K562 (cell line): ENCODE data around the gene IFNGR1. TPM values are rescaled to one million over a fixed set of nuclear protein-coding genes. Genes with fewer than 3 reads are reported as not detected.

ENCODE experiments used
- ATAC-seq: fragments of 200-7000 bp; cut with Tn5 transposase; 3 replicates; pipeline ENCODE4 v1.9.1; 2020; ENCODE audit warnings: moderate library complexity
- BruUV-seq: library from RNA; stranded (reverse); fragments of 400-500 nt; replicated peaks from 2 replicates; lab custom pipeline; 2021; lab: Mats Ljungman, UMichigan
- CTCF ChIA-PET: fragments of 300-600 bp; formaldehyde crosslinking; extraction: SDS; loops from one replicate; lab custom pipeline; 2021; ENCODE audit warnings: low intra/inter-chr PET ratio; lab: Yijun Ruan, JAX
- POLR2A ChIA-PET: fragments of 300-600, 350-650 bp; sonication (Branson Sonifier 250); formaldehyde crosslinking; extraction: SDS; loops from one replicate; lab custom pipeline; 2021; ENCODE audit warnings: antibody characterized with exemption, inconsistent platforms; lab: Yijun Ruan, JAX
- DNase-seq, 4 experiments: peaks; one replicate each; pipeline versions ENCODE4 v3.0.0 to v3.0.0-alpha.2; 2011 to 2018; ENCODE audit warnings: low spot score in 3 of 4, mixed read lengths in 3 of 4; ENCODE audit errors: extremely low read depth in 1 of 4
- FAIRE-seq: peaks from 2 replicates; lab custom pipeline; 2011; peaks lifted over from hg19 to GRCh38; lab: Jason Lieb, UNC
- H2AFZ ChIP-seq: 2 replicates; pipeline ENCODE4 v1.6.0; 2011; ENCODE audit warnings: low read depth, low read length, control low read depth, inconsistent platforms
- H3K27ac ChIP-seq: fragments of 200-600 bp; 3 replicates; pipeline ENCODE4 v1.8.0; 2011; ENCODE audit warnings: low read depth, mild to moderate bottlenecking, control low read depth, inconsistent platforms, low read length, moderate library complexity, mixed read lengths; ENCODE audit errors: extremely low read depth
- H3K27me3 ChIP-seq, 2 experiments: fragments of 300-600 bp in 1 of 2; 2 replicates in 1 of 2; 3 replicates in 1 of 2; pipeline versions ENCODE4 v1.6.0 to v1.8.0; 2011; ENCODE audit warnings: inconsistent platforms in 2 of 2, low read length in 2 of 2, mild to moderate bottlenecking in 1 of 2, mixed read lengths in 1 of 2, moderate library complexity in 1 of 2; ENCODE audit not compliant: control insufficient read depth in 2 of 2, insufficient read depth in 2 of 2
- H3K36me3 ChIP-seq: fragments of 300-600 bp; 3 replicates; pipeline ENCODE4 v1.8.0; 2011; ENCODE audit warnings: mild to moderate bottlenecking, low read length, inconsistent platforms; ENCODE audit not compliant: control insufficient read depth, insufficient read depth
- H3K4me1 ChIP-seq, 2 experiments: fragments of 200-600 bp in 1 of 2; replicated peaks in 1 of 2; 2 replicates in 1 of 2; 3 replicates in 1 of 2; pipeline versions ENCODE4 v1.5.1 to v1.8.0; 2011; ENCODE audit warnings: inconsistent platforms in 2 of 2, low read length in 2 of 2, mild to moderate bottlenecking in 1 of 2, mixed read lengths in 1 of 2, moderate library complexity in 1 of 2; ENCODE audit not compliant: control insufficient read depth in 2 of 2, insufficient read depth in 2 of 2
- H3K4me2 ChIP-seq: 2 replicates; pipeline ENCODE4 v1.6.1; 2011; ENCODE audit warnings: low read length, control low read depth, inconsistent platforms, mixed read lengths; ENCODE audit not compliant: insufficient read depth
- H3K4me3 ChIP-seq: fragments of 200-600 bp; sonication (generic), shearing (Covaris generic); 2 replicates; pipeline ENCODE4 v1.5.1; 2016; ENCODE audit warnings: control low read depth, inconsistent platforms
- H3K79me2 ChIP-seq: fragments of 200-600 bp; 3 replicates; pipeline ENCODE4 v1.8.0; 2011; ENCODE audit warnings: low read length, inconsistent platforms; ENCODE audit not compliant: control insufficient read depth, insufficient read depth
- H3K9ac ChIP-seq, 2 experiments: 2 replicates each; pipeline versions ENCODE4 v1.6.0 to v1.6.1; 2011; ENCODE audit warnings: low read depth in 2 of 2, low read length in 2 of 2, control low read depth in 1 of 2, inconsistent platforms in 1 of 2, mild to moderate bottlenecking in 1 of 2, mixed read lengths in 1 of 2; ENCODE audit not compliant: insufficient read depth in 1 of 2
- H3K9me1 ChIP-seq: one replicate; pipeline ENCODE4 v1.6.0; 2011; ENCODE audit warnings: inconsistent platforms, mild to moderate bottlenecking, low read length, moderate library complexity; ENCODE audit not compliant: control insufficient read depth, insufficient read depth
- H3K9me3 ChIP-seq: replicated peaks from 2 replicates; pipeline ENCODE4 v1.5.1; 2011; ENCODE audit warnings: low read depth, low read length, inconsistent platforms; ENCODE audit not compliant: control insufficient read depth, insufficient read depth
- H4K20me1 ChIP-seq: replicated peaks from 2 replicates; pipeline ENCODE4 v1.6.1; 2011; ENCODE audit warnings: low read length, inconsistent platforms, mixed read lengths; ENCODE audit not compliant: control insufficient read depth, insufficient read depth
- ATF4 ChIP-seq: fragments of 450-650 bp; formaldehyde crosslinking; IDR thresholded peaks from 2 replicates; pipeline ENCODE4 v1.4.0; 2022; ENCODE audit warnings: mild to moderate bottlenecking, moderate library complexity
- BDP1 ChIP-seq: IDR thresholded peaks from 3 replicates; pipeline ENCODE4 v1.6.1; 2011; ENCODE audit not compliant: insufficient read length, insufficient read depth
- CEBPB ChIP-seq: fragments of 450-650 bp; IDR thresholded peaks from 2 replicates; pipeline ENCODE4 v1.6.1; 2016; ENCODE audit warnings: missing genetic modification characterization, missing compliant biosample characterization
- CLOCK ChIP-seq: fragments of 250-450 bp; sonication (Bioruptor Pico); IDR thresholded peaks from 2 replicates; pipeline ENCODE4 v1.4.0; 2020; ENCODE audit warnings: mild to moderate bottlenecking, moderate library complexity, borderline replicate concordance
- MIER1 ChIP-seq: fragments of 450-650 bp; IDR thresholded peaks from 2 replicates; pipeline ENCODE4 v1.6.1; 2016; ENCODE audit warnings: antibody characterized with exemption, mild to moderate bottlenecking, low read depth
- PRPF4 ChIP-seq: fragments of 200-400 bp; formaldehyde crosslinking; IDR thresholded peaks from one replicate; pipeline ENCODE4 v1.6.1; 2017; ENCODE audit warnings: low read length, low read depth, mild to moderate bottlenecking; ENCODE audit not compliant: insufficient read depth, poor library complexity, severe bottlenecking
- RBM34 ChIP-seq: fragments of 200-400 bp; formaldehyde crosslinking; IDR thresholded peaks from 2 replicates; pipeline ENCODE4 v1.6.1; 2018; ENCODE audit warnings: low read length, borderline replicate concordance; ENCODE audit not compliant: insufficient read depth
- RFX7 ChIP-seq: fragments of 250-450 bp; sonication (Bioruptor Pico); IDR thresholded peaks from 2 replicates; pipeline ENCODE4 v1.5.1; 2021; ENCODE audit warnings: mild to moderate bottlenecking
- SIX5 ChIP-seq, 2 experiments: IDR thresholded peaks; 2 replicates each; pipeline ENCODE4 v1.6.1; 2011; ENCODE audit warnings: low read length in 2 of 2, borderline replicate concordance in 1 of 2, low read depth in 1 of 2, mild to moderate bottlenecking in 1 of 2, moderate library complexity in 1 of 2; ENCODE audit not compliant: insufficient read depth in 1 of 2
- SMC3 ChIP-seq: conservative IDR thresholded peaks from 2 replicates; pipeline ENCODE4 v1.6.1; 2011; ENCODE audit warnings: low read depth, low read length, improper control_type of control experiment; ENCODE audit not compliant: insufficient read depth
- SPI1 ChIP-seq: IDR thresholded peaks from 2 replicates; pipeline ENCODE4 v1.6.1; 2011; ENCODE audit warnings: low read depth, low read length, control low read depth, borderline replicate concordance
- ZBTB34 ChIP-seq: fragments of 250-450 bp; sonication (Bioruptor Pico); IDR thresholded peaks from 2 replicates; pipeline ENCODE4 v1.8.0; 2021; ENCODE audit warnings: mild to moderate bottlenecking, moderate library complexity
- ZNF436 ChIP-seq: fragments of 250-450, 450-650 bp; sonication (Bioruptor Pico); formaldehyde crosslinking; IDR thresholded peaks from 2 replicates; pipeline ENCODE4 v1.7.0; 2020; ENCODE audit warnings: mild to moderate bottlenecking
- ZSCAN29 ChIP-seq: fragments of 450-650 bp; IDR thresholded peaks from 2 replicates; pipeline ENCODE4 v1.6.1; 2017
- WGBS: fragments of 100-300 bp; shearing (Covaris generic); methylation state at CpG from one replicate; pipeline ENCODE4 v1.1.6; 2016; ENCODE audit warnings: low coverage, mixed read lengths; ENCODE audit not compliant: insufficient coverage; ENCODE audit errors: missing lambda C conversion rate; 5-methylcytosine and 5-hydroxymethylcytosine counted together
- in situ Hi-C: fragments of 300-500 bp; cut with MboI; formaldehyde crosslinking; loops from 4 replicates; pipeline ENCODE4 v1.15.0; 2018; ENCODE audit warnings: inconsistent platforms, mixed read lengths
- intact Hi-C: fragments of 100-400 bp; cut with micrococcal nuclease; formaldehyde crosslinking; loops from 2 replicates; pipeline ENCODE4 v1.14.2; 2022
- polyA plus RNA-seq, 8 experiments: library from polyadenylated mRNA; depleted of rRNA in 4 of 8; stranded (reverse) in 5 of 8; unstranded in 3 of 8; fragments of >200 nt; fragmentation: Nextera tagmentation in 2 of 8; fragmentation: Illumina TruSeq in 1 of 8; extraction: Ambion mirVana in 2 of 8; extraction: Trizol in 1 of 8; gene quantifications; 2 replicates each; pipeline versions ENCODE4 v1.2.1 to v1.2.3, GENCODE V29; 2011 to 2014; ENCODE audit warnings: inconsistent platforms in 1 of 8, missing spikeins in 1 of 8
- total RNA-seq, 7 experiments: library from RNA; depleted of rRNA in 6 of 7; stranded (reverse); fragments of >200 nt in 6 of 7; fragmentation: Illumina TruSeq in 2 of 7; extraction: Trizol in 2 of 7; gene quantifications; 2 replicates each; pipeline versions ENCODE4 v1.2.1 to v1.2.3, GENCODE V29; 2011 to 2021; ENCODE audit warnings: low replicate concordance in 1 of 7

Gene IFNGR1
- total and polyA plus RNA-seq, 9 of the 15 experiments (the other 6 are each of a cell fraction or from before 2014, with no cell fraction given): 14.7 to 47.0 (median 26.7) TPM

GRCh38 chr6:137181891-137182653 lies 37.1 kb downstream of the IFNGR1 start:
- Histone ChIP-seq H4K20me1 (no peaks in the 10 kb centered on the region), H3K4me3 (no peak overlapping the region), H3K36me3 (no peaks in the 10 kb centered on the region), H3K27me3 (no peaks in the 10 kb centered on the region), H3K9ac (no peak overlapping the region), H3K4me1 (no peaks in the 10 kb centered on the region), H3K9me3 (peaks cover 6% of the 10 kb centered on the region; the same call in 1 of the 2 replicates), H3K27ac (no peak overlapping the region), H2AFZ (no peak overlapping the region), H3K4me2 (no peak overlapping the region), H3K9me1 (no peaks in the 10 kb centered on the region), H3K79me2 (no peaks in the 10 kb centered on the region)
- ChIA-PET CTCF (no interaction called here), POLR2A (interaction anchor here (0.6 kb wide), 1 partner anchor 405 kb away, joined by 3 read pairs; no protein-coding TSS in a partner anchor)
- DNase-seq (no peak), FAIRE-seq (no peak), ATAC-seq (no peak)
- no peak for TF ChIP-seq ATF4 (CRISPR knock-in tag)
- no peak for TF ChIP-seq ZSCAN29
- no peak for TF ChIP-seq RFX7
- no peak for TF ChIP-seq SMC3
- no peak for TF ChIP-seq RBM34
- no peak for TF ChIP-seq SPI1
- no peak for TF ChIP-seq SIX5 (IDR thresholded peaks at IDR 0.05; ENCODE audit: borderline replicate concordance in 1 of 2, insufficient read depth in 1 of 2, low read depth in 1 of 2, low read length in 2 of 2)
- TF ChIP-seq PRPF4: no peak
- no peak for TF ChIP-seq ZNF436
- TF ChIP-seq BDP1: no peak
- no peak for TF ChIP-seq CLOCK
- no peak for TF ChIP-seq CEBPB (tag)
- no peak for TF ChIP-seq ZBTB34 (CRISPR knock-in tag)
- no peak for TF ChIP-seq MIER1
- WGBS: 4% methylated on average over 3 of the region's 3 CpGs
- intact Hi-C loops: no loop called here
- in situ Hi-C loops: no loop called here
- no TSS peak for BruUV-seq
